ENCODE results near the gene PDE11A. TPM values are rescaled to one million over a fixed set of nuclear protein-coding genes. Genes with fewer than 3 reads are reported as not detected.

The PDE11A gene
- total and polyA plus RNA-seq, 2 of the 8 experiments (the other 6 are each of a cell fraction or from before 2014, with no cell fraction given), result 0.19 to 0.23 TPM

DNA sequence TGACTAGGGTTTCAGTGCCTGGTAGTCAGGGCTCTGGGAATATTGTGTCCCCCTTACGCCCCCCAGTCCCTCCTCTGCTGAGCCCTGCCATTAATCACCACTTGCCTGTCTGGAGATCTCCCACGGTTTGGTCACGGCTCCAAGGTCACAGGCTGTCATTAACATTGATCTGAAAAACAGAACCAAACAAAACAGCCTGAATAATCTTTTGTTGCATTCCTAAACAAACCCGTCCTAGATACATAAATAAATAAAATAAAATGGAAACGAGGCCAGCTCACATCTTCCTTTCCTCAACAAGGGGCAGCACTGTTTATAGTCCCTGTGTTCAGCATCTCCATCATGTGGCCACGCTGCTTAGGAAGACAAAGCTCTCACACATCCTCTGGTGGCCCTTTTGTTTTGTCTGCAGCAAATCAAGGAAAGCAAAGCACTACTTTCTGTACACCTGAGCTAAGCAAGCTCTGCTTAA, 397.2 kb downstream of the PDE11A start:
- Histone ChIP-seq H2BK120ac (replicated peaks; ENCODE audit: low read depth, low read length) (no peak overlapping the region), H2BK12ac (ENCODE audit: low read depth, low read length) (no peak overlapping the region), H3K27ac (ENCODE audit: low read depth, low read length) (no peak overlapping the region), H4K5ac (ENCODE audit: insufficient read length, low read depth, low read length) (no peak overlapping the region), H3K79me1 (ENCODE audit: low read depth, low read length) (no peaks in the 10 kb centered on the region), H3K4me1 (replicated peaks in 1 of 4; ENCODE audit: control insufficient read depth in 3 of 4, insufficient read depth in 4 of 4, low read length in 3 of 4) (no peaks in the 10 kb centered on the region; a peak in 1 of 7 replicates), H3K4ac (replicated peaks; ENCODE audit: insufficient read length, low read depth, low read length) (no peak overlapping the region), H2BK5ac (ENCODE audit: low read depth, low read length) (no peak overlapping the region), H3K23ac (ENCODE audit: insufficient read length) (no peak overlapping the region), H4K8ac (ENCODE audit: extremely low read depth, insufficient read depth, low read length) (no peak overlapping the region), H3K18ac (ENCODE audit: extremely low read depth, low read length) (no peak overlapping the region), H3K79me2 (ENCODE audit: control insufficient read depth in 1 of 2, insufficient read depth in 2 of 2, low read length in 2 of 2) (no peaks in the 10 kb centered on the region), H3K9me3 (ENCODE audit: insufficient read depth in 2 of 2, low read depth in 1 of 2, low read length in 1 of 2) (no peaks in the 10 kb centered on the region), H3K36me3 (ENCODE audit: control insufficient read depth in 2 of 4, insufficient read depth in 4 of 4, low read length in 3 of 4) (no peaks in the 10 kb centered on the region), H3K56ac (replicated peaks; ENCODE audit: insufficient read length, low read depth, low read length) (no peak overlapping the region), H2BK20ac (ENCODE audit: low read length) (no peak overlapping the region), H3K9ac (replicated peaks in 1 of 4; ENCODE audit: extremely low read depth in 1 of 4, low read depth in 3 of 4, low read length in 3 of 4) (no peak overlapping the region), H2AFZ (ENCODE audit: low read length) (no peak overlapping the region), H4K91ac (replicated peaks; ENCODE audit: insufficient read length, low read length) (no peak overlapping the region), H3K14ac (ENCODE audit: insufficient read length) (no peak overlapping the region), H2AK5ac (ENCODE audit: low read depth, low read length) (no peak overlapping the region), H3K4me2 (ENCODE audit: insufficient read depth in 1 of 2, low read depth in 2 of 2, low read length in 2 of 2) (no peak overlapping the region), H2BK15ac (ENCODE audit: low read length) (no peak overlapping the region), H4K20me1 (replicated peaks in 1 of 2; ENCODE audit: control insufficient read depth in 1 of 2, insufficient read depth in 2 of 2, low read length in 2 of 2) (no peaks in the 10 kb centered on the region), H3K27me3 (replicated peaks in 1 of 4; ENCODE audit: control insufficient read depth in 3 of 4, extremely low read depth in 1 of 4, insufficient read depth in 3 of 4, low read length in 3 of 4) (peaks cover 4 to 19% (median 15%) of the 10 kb centered on the region in 4 experiments; a peak in 5 of 7 replicates), H3K4me3 (ENCODE audit: extremely low read depth in 1 of 4, insufficient read depth in 2 of 4, low read depth in 3 of 4, low read length in 4 of 4) (no peak overlapping the region), H3K23me2 (ENCODE audit: low read depth, low read length) (0 out of 2 replicates have a peak, but pooled peaks cover 2% of the 10 kb centered on the region)
- ChIA-PET POLR2A (ENCODE audit: partially characterized antibody) (no interaction called here), CTCF (ENCODE audit: partially characterized antibody) (interaction anchor here (0.5 to 2.7 kb wide), 6 partner anchors 10 to 1548 kb away, joined by 3 to 9 read pairs (median 4); no protein-coding TSS in a partner anchor)
- DNase-seq (ENCODE audit: low read depth in 1 of 2, low spot score in 2 of 2) (no peak), FAIRE-seq (no peak)
- 79% methylated on average over 6 of the region's 6 CpGs; no CpG with 5 or more reads in 1 of the 2 experiments for WGBS, 2 experiments (ENCODE audit: extremely low coverage in 1 of 2, insufficient coverage in 1 of 2, insufficient read length in 1 of 2, insufficient replicate concordance in 2 of 2, low coverage in 1 of 2, low lambda C conversion rate in 2 of 2, missing lambda C conversion rate in 1 of 2)
- TF ChIP-seq TBP (IDR thresholded peaks at IDR 0.05; ENCODE audit: low read depth, low read length) (no peak), HDAC2 (IDR thresholded peaks at IDR 0.05; ENCODE audit: borderline replicate concordance in 1 of 2, low read depth in 2 of 2, low read length in 2 of 2) (no peak), SUZ12 (IDR thresholded peaks at IDR 0.05; ENCODE audit: low read length) (no peak), YY1 (IDR thresholded peaks at IDR 0.05; ENCODE audit: low read depth, low read length) (no peak), SIX5 (IDR thresholded peaks at IDR 0.05; ENCODE audit: low read depth, low read length) (no peak)
- TF ChIP-seq, protein P1, sequence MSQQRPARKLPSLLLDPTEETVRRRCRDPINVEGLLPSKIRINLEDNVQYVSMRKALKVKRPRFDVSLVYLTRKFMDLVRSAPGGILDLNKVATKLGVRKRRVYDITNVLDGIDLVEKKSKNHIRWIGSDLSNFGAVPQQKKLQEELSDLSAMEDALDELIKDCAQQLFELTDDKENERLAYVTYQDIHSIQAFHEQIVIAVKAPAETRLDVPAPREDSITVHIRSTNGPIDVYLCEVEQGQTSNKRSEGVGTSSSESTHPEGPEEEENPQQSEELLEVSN (IDR thresholded peaks at IDR 0.05), result no peak

All from H1 (cell line).